Activated T-helper 2 cell treated with anti-CD3 and anti-CD28 coated beads, Interferon-gamma antibody, Interleukin-2, Interleukin-4, amounts not matched to agents 10 μg/mL and 5 μg/mL and 100 μg/mL, durations not matched to agents 14 hours and 24 hours and 36 hours (primary cell): ENCODE measurements around the gene AIP. TPM values are rescaled to one million over a fixed set of nuclear protein-coding genes. Genes with fewer than 3 reads are reported as not detected.

Source experiments
- DNase-seq: peaks from one replicate; pipeline ENCODE4 v3.0.0; 2021; ENCODE audit warnings: low spot score
- H3K27ac Mint-ChIP-seq: one replicate; pipeline ENCODE4 v1.8.0; 2021; ENCODE audit warnings: mixed read lengths
- H3K27me3 Mint-ChIP-seq: one replicate; pipeline ENCODE4 v1.8.0; 2021; ENCODE audit warnings: low read depth, mixed read lengths
- H3K36me3 Mint-ChIP-seq: one replicate; pipeline ENCODE4 v1.8.0; 2021; ENCODE audit warnings: low read depth, mixed read lengths
- H3K4me1 Mint-ChIP-seq: one replicate; pipeline ENCODE4 v1.8.0; 2021; ENCODE audit warnings: low read depth, mixed read lengths
- H3K4me3 Mint-ChIP-seq: one replicate; pipeline ENCODE4 v1.8.0; 2021; ENCODE audit warnings: low read depth, mild to moderate bottlenecking, moderate library complexity, mixed read lengths
- H3K9me3 Mint-ChIP-seq: one replicate; pipeline ENCODE4 v1.8.0; 2021; ENCODE audit warnings: mixed read lengths
- intact Hi-C: fragments of 100-400 bp; cut with micrococcal nuclease; formaldehyde crosslinking; loops from one replicate; pipeline ENCODE4 v1.15.1; 2023
- total RNA-seq: library from RNA; stranded (reverse); gene quantifications from 2 replicates; pipeline ENCODE4 v1.2.3, GENCODE V29; 2022

The AIP gene
- total RNA-seq, 1 donor from 2014 or later: 191 TPM

GRCh38 chr11:67528376-67528775 lies 45.5 kb downstream of the AIP start:
- intact Hi-C loops: no loop called here
- no peak overlapping the region for H3K27ac Mint-ChIP-seq
- peaks cover 12% of the 10 kb centered on the region for H3K27me3 Mint-ChIP-seq
- no peaks in the 10 kb centered on the region for H3K36me3 Mint-ChIP-seq
- no peak for DNase-seq
- peaks cover 9% of the 10 kb centered on the region for H3K9me3 Mint-ChIP-seq
- no peaks in the 10 kb centered on the region for H3K4me1 Mint-ChIP-seq
- H3K4me3 Mint-ChIP-seq: no peak overlapping the region

DNA sequence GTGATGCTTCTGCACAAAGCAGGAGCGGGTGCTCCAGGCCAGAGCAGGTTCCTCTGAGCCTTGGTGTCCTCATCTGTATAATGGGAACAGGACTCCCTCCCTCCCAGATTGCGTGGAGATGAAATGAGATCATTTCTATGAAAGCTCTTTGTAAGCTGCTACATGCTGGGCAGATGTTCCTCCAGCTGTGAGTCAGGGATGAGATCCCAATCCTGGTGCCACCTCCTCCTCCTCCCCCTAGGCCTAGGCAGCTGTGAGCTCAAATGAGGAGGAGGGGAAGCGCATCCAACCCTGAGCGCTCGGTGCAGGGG lies 47.4 kb downstream of the AIP start:
- no peak overlapping the region for H3K4me3 Mint-ChIP-seq
- peaks cover 22% of the 10 kb centered on the region for H3K9me3 Mint-ChIP-seq
- no peak overlapping the region for H3K27ac Mint-ChIP-seq
- H3K27me3 Mint-ChIP-seq: peaks cover 12% of the 10 kb centered on the region
- DNase-seq: no peak
- H3K36me3 Mint-ChIP-seq: no peaks in the 10 kb centered on the region
- intact Hi-C loops: no loop called here
- H3K4me1 Mint-ChIP-seq: no peaks in the 10 kb centered on the region

DNA sequence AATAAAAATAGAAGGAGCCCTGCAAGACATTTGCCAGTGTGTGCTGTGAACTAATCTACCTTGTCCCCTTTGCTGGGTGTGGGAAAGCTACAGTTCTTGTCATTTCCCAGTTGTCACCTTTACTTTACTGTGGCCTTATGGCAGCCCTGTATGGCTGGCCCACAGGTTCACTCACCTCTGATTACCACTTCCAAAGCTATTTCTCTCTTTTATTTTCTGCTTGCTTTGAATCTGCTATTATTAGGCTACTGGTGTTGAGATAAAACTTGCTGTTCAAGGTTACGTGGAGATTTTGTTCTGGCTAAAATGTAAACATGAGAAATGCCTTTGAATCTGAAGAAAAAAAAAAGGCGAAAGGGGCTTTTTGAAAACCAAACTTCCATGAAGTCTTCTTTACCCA lies 50.1 kb downstream of the AIP start:
- peaks cover 22% of the 10 kb centered on the region for H3K9me3 Mint-ChIP-seq
- no peak overlapping the region for H3K4me3 Mint-ChIP-seq
- peaks cover 5% of the 10 kb centered on the region for H3K27me3 Mint-ChIP-seq
- H3K27ac Mint-ChIP-seq: no peak overlapping the region
- no peaks in the 10 kb centered on the region for H3K4me1 Mint-ChIP-seq
- no peak for DNase-seq
- H3K36me3 Mint-ChIP-seq: no peaks in the 10 kb centered on the region
- intact Hi-C loops: no loop called here

DNA sequence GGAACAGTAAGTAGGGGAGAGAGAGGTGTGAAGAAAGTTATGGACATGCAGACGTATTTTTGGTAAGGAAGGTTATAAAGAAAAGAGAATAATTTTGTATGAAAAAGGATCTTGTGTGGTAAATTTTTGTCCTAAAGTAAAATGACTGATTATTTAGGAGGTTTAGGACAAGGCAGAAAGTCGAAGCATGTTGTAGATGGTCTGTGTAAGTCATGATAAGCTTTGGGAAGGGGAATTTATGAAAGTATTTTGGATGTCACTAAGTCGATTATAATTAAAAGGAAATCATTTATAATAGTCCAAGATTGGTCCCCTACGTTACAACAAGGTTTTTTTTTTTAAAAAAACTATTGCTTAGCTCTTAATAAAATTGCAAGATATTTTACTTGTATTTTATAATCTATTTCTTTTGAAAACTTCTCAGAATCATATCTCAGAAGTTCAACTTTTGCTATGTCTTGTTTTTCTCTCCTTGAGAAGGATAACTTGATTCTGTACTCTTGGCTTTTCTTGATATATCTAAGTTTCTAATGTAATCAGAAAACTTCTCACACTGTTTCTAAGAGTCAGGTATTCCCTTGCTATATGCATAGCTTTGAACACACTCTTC lies 51.3 kb downstream of the AIP start:
- intact Hi-C loops: no loop called here
- DNase-seq: no peak
- Mint-ChIP-seq H3K4me3 (no peak overlapping the region), H3K9me3 (peaks cover 22% of the 10 kb centered on the region), H3K27me3 (peaks cover 4% of the 10 kb centered on the region), H3K4me1 (no peaks in the 10 kb centered on the region), H3K36me3 (no peaks in the 10 kb centered on the region), H3K27ac (no peak overlapping the region)

DNA sequence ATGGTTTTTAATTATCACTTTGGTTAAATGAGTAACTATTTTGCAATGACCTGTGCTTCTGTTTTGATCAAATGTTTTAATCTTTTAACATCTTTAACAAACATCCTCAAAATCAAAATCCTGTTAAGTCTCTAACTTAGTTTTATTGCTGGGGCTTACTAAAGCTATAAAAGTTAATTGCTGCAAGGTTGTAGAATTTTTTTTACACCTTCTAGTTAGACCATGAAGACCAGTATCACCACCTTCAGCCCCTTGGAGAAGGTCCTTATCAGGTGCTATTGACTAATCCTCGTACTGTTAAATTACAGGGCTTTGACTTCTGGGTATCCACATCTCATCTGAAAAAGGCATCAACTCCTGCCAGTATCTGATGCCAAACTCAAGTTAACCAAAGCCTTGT lies 52.7 kb downstream of the AIP start:
- H3K4me3 Mint-ChIP-seq: no peak overlapping the region

GRCh38 chr11:67538306-67538705 lies 55.5 kb downstream of the AIP start:
- no peaks in the 10 kb centered on the region for H3K4me1 Mint-ChIP-seq
- H3K4me3 Mint-ChIP-seq: no peak overlapping the region
- peaks cover 14% of the 10 kb centered on the region for H3K9me3 Mint-ChIP-seq
- no peaks in the 10 kb centered on the region for H3K36me3 Mint-ChIP-seq
- H3K27me3 Mint-ChIP-seq: no peaks in the 10 kb centered on the region
- no peak overlapping the region for H3K27ac Mint-ChIP-seq
- no peak for DNase-seq
- intact Hi-C loops: no loop called here

More for the DNA sequence above, 52.7 kb downstream of the AIP start:
- DNase-seq: no peak
- H3K4me1 Mint-ChIP-seq: no peaks in the 10 kb centered on the region
- H3K9me3 Mint-ChIP-seq: peaks cover 22% of the 10 kb centered on the region
- no peaks in the 10 kb centered on the region for H3K36me3 Mint-ChIP-seq
- H3K27ac Mint-ChIP-seq: no peak overlapping the region
- intact Hi-C loops: no loop called here
- H3K27me3 Mint-ChIP-seq: peaks cover 2% of the 10 kb centered on the region

DNA sequence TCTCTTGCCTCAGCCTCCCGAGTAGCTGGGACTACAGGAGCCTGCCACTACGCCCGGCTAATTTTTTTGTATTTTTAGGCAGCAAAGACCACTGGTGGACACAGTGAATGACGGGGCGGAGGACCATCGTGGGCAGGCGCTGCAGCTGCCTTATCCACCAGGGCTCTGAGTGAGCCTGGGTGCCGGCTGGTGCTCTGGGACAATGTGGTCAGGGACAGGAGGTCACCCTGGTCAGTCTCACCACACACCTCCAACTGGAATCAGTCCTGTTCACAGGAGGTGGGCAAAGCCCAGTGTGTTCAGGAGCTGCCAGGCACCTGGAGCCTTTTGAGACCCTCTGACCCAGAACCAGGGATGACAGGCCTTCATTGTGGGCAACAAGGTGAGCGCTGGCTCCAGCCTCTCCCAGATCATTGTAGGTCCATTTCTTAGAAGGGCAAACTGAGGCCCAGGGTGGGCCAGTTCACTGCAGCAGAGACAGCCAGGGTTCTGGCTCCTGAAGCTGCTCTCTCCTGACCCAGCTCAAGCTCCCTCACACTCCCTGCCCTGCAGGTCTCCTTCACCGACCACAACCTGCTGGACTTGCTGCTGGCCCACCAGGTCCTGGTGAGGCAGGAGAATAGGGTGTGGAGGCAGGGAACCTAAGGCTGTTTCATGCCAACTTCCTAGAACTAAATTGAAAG lies 56.1 kb downstream of the AIP start:
- Mint-ChIP-seq H3K27me3 (no peaks in the 10 kb centered on the region), H3K4me3 (no peak overlapping the region), H3K4me1 (no peaks in the 10 kb centered on the region), H3K36me3 (no peaks in the 10 kb centered on the region), H3K27ac (no peak overlapping the region), H3K9me3 (peaks cover 7% of the 10 kb centered on the region)
- intact Hi-C loops: no loop called here
- no peak for DNase-seq

DNA sequence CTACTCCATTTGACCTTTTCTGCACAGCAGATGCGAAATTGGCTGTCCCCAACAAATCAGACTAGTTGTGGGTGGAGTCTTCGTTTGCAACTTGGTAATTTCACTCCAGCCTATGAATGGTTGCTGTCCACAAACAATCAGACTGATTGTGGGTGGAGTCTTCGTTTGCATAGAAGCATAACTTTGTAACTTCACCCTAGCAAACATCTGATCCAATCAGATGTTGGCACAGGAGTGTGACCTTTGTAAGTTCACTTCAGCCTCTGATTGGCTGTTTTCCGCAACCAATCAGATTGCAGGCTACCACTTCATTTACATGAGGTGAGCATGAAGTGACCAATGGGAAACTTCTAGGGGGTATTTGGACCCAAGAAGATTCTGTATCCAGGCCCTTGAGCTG lies 56.7 kb downstream of the AIP start:
- no peaks in the 10 kb centered on the region for H3K27me3 Mint-ChIP-seq

More for the DNA sequence above, 56.7 kb downstream of the AIP start:
- no peak overlapping the region for H3K4me3 Mint-ChIP-seq
- intact Hi-C loops: no loop called here
- H3K9me3 Mint-ChIP-seq: peaks cover 2% of the 10 kb centered on the region
- H3K27ac Mint-ChIP-seq: no peak overlapping the region
- no peaks in the 10 kb centered on the region for H3K36me3 Mint-ChIP-seq
- no peaks in the 10 kb centered on the region for H3K4me1 Mint-ChIP-seq
- DNase-seq: no peak

Other genes with a start within 250 kb of the AIP start
- 282 and 287 TPM in 2 replicates for gene GRK2, start 216.6 kb upstream of the AIP start, total RNA-seq
- 119 and 135 TPM in 2 replicates for gene ANKRD13D, start 193.7 kb upstream of the AIP start, total RNA-seq
- gene SSH3, start 179.5 kb upstream of the AIP start, total RNA-seq: 12.1 and 16.2 TPM in 2 replicates
- 41.1 and 50.1 TPM in 2 replicates for gene POLD4, start 129.5 kb upstream of the AIP start, total RNA-seq
- 2.9 and 3.0 TPM in 2 replicates for gene CLCF1, start 109.4 kb upstream of the AIP start, total RNA-seq
- 32.1 and 34.1 TPM in 2 replicates for gene RAD9A, start 91.0 kb upstream of the AIP start, total RNA-seq
- gene PPP1CA, start 81.2 kb upstream of the AIP start, total RNA-seq: 250 and 262 TPM in 2 replicates
- gene TBC1D10C, start 78.9 kb upstream of the AIP start, total RNA-seq: 112 and 118 TPM in 2 replicates
- 0.51 and 0.68 TPM in 2 replicates for gene CARNS1, start 67.3 kb upstream of the AIP start, total RNA-seq
- 67.6 and 70.2 TPM in 2 replicates for gene RPS6KB2, start 54.5 kb upstream of the AIP start, total RNA-seq
- 89.8 and 94.4 TPM in 2 replicates for gene PTPRCAP, start 45.3 kb upstream of the AIP start, total RNA-seq
- 177 and 186 TPM in 2 replicates for gene CORO1B, start 39.5 kb upstream of the AIP start, total RNA-seq
- not detected in 2 replicates for gene GPR152, start 30.3 kb upstream of the AIP start, total RNA-seq
- 0.73 and 1.0 TPM in 2 replicates for gene CABP4, start 27.7 kb upstream of the AIP start, total RNA-seq
- gene TMEM134, start 13.8 kb upstream of the AIP start, total RNA-seq: 58.5 and 62.0 TPM in 2 replicates
- 118 and 120 TPM in 2 replicates for gene PITPNM1, start 22.3 kb downstream of the AIP start, total RNA-seq
- gene CDK2AP2, start 25.1 kb downstream of the AIP start, total RNA-seq: 117 and 119 TPM in 2 replicates
- not detected in 2 replicates for gene CABP2, start 40.4 kb downstream of the AIP start, total RNA-seq
- gene GSTP1, start 100.8 kb downstream of the AIP start, total RNA-seq: 339 and 344 TPM in 2 replicates
- 237 and 242 TPM in 2 replicates for gene NDUFV1, start 123.9 kb downstream of the AIP start, total RNA-seq
- 22.2 and 27.9 TPM in 2 replicates for gene NUDT8, start 146.9 kb downstream of the AIP start, total RNA-seq
- gene TBX10, start 156.7 kb downstream of the AIP start, total RNA-seq: not detected in 2 replicates
- 0.14 TPM in 2 replicates for gene ACY3, start 167.7 kb downstream of the AIP start, total RNA-seq
- not detected in 2 replicates for gene ALDH3B2, start 191.6 kb downstream of the AIP start, total RNA-seq